GM12891 (cell line): ENCODE data around the gene SLC41A2.

Experiments used
- PAX5 ChIP-seq: IDR thresholded peaks from 2 replicates; pipeline ENCODE4 v1.6.1; 2011; ENCODE audit warnings: low read length, moderate library complexity, mild to moderate bottlenecking; ENCODE audit not compliant: insufficient read depth, severe bottlenecking
- POLR2A ChIP-seq: IDR thresholded peaks from 2 replicates; pipeline ENCODE4 v1.6.1; 2011; ENCODE audit warnings: low read depth, low read length, control low read depth
- POLR2AphosphoS5 ChIP-seq: IDR thresholded peaks from 2 replicates; pipeline ENCODE4 v1.6.1; 2011; ENCODE audit warnings: low read depth, low read length, control low read depth
- POU2F2 ChIP-seq: IDR thresholded peaks from 2 replicates; pipeline ENCODE4 v1.6.1; 2011; ENCODE audit warnings: low read depth, mild to moderate bottlenecking, control low read depth, low read length, moderate library complexity
- SPI1 ChIP-seq: IDR thresholded peaks from 2 replicates; pipeline ENCODE4 v1.6.1; 2011; ENCODE audit warnings: low read depth, low read length, control low read depth
- TAF1 ChIP-seq: IDR thresholded peaks from 2 replicates; pipeline ENCODE4 v1.6.1; 2011; ENCODE audit warnings: low read depth, low read length, control low read depth

GRCh38 chr12:104910196-104910840 lies 47.8 kb downstream of the SLC41A2 start:
- TF ChIP-seq POLR2A, result no peak
- no peak for TF ChIP-seq TAF1
- no peak for TF ChIP-seq SPI1
- no peak for TF ChIP-seq POLR2AphosphoS5
- TF ChIP-seq PAX5, result no peak
- no peak for TF ChIP-seq POU2F2
